HG03135 (cell line): ENCODE results near the gene UVRAG.
A peak's percentile ranks its signal among the peaks of the same experiment; 100 is the strongest.

Source experiments
- ATAC-seq: cut with Tn5 transposase; IDR thresholded peaks from one replicate; pipeline ENCODE4 v1.9.1; 2021; ENCODE audit warnings: mild to moderate bottlenecking, moderate library complexity; ENCODE audit not compliant: unreplicated experiment

The UVRAG gene

DNA sequence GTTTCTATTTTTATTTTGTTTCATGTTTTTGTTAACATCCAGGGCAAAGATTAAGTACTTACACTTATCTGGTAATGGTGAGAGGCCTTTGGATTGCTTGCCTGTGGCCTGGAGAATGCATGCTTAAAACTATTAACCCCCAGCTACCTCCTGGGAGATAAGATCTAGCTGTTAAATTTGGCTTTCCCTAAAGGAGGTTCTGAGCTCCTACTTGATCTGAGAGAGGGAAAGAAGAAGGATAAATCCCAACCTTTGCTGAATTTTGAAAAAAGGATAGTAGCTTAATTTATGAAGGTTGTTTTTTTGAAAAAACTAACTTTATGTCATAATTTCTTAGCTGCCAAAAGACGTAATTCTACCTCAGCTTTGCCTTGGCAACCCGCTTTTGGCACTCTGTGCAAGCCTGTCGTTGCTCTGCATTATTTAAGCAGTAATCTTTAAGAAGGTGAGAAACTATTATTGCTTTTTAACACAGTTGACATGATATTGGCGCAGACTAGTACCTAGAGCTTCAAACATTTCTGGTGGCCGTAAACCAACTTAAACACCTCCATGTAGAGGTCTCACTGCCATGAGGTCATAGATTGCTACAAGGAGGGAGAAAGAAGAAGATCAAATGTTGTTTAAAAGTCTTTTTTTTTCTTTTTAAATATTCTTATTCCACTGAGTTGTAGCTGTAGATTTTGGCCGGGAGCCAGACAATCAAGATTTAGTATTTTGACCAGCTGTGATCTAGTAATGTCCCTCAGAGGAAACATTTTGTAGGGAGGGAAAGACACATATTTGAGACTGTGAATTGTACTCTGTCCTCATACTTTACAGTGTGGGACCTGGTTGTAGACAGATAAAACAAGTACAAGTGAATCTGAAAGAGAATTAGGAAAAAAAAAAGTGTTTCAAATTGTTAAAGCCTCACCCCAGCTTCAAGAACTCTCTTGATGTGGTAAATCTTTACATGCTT lies 316.9 kb downstream of the UVRAG start:
- no peak for ATAC-seq

DNA sequence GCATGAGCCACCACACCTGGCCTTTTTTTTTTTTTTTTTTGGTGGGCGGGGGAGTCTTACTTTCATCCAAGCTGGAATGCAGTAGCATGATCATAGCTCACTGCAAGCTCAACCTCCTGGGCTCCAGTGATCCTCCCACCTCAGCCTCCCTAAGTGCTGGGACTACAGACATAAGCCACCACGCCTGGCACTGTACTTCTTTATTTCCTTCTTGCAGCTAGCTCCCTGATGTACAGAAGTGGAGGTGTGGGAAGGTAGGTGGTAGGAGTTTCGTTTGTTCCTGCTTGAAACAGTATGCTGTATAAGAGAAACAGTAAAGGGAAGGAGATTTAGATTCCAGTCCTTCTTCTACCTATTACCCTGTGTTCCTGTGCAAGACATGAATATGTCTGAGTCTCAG lies 319.2 kb downstream of the UVRAG start:
- ATAC-seq = no peak

DNA sequence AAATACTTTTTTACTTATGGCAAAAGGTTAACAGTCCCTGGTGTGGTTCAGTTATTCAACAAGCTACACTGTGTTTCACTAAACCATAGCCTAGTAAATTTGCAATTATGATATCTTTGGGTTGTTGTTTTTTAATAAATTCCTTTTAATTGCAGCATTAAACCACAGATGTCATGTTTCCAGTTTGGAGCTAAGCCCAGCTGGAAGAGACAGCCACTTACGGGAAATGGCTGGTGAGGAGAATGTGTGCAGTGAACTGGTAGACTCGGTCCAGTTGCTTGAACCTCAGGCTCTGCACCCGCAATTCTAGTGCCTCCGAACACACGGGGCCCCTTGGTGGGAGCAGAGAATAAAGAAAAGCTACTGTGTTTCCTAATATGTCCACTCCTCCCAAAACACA lies 320.5 kb downstream of the UVRAG start:
- ATAC-seq = no peak

DNA sequence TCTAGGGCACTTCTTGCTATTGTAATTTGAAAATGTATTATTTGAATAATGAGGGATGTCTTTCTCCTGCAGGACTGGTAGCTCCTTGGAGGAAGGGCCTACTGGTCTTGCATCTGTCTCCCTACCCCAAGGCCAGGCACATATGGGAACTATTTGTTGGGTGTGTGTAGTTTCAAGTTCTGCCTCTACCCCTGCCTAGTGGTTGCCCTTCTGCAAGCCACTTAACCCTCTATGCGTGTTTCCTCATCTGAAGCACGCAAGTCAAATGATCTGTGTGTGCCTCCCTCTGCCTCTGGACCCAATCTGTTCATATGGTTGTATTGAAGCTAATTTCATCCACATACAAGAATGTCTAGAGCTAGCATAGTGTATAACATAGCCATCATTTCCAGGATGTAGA lies 324.3 kb downstream of the UVRAG start:
- no peak for ATAC-seq

DNA sequence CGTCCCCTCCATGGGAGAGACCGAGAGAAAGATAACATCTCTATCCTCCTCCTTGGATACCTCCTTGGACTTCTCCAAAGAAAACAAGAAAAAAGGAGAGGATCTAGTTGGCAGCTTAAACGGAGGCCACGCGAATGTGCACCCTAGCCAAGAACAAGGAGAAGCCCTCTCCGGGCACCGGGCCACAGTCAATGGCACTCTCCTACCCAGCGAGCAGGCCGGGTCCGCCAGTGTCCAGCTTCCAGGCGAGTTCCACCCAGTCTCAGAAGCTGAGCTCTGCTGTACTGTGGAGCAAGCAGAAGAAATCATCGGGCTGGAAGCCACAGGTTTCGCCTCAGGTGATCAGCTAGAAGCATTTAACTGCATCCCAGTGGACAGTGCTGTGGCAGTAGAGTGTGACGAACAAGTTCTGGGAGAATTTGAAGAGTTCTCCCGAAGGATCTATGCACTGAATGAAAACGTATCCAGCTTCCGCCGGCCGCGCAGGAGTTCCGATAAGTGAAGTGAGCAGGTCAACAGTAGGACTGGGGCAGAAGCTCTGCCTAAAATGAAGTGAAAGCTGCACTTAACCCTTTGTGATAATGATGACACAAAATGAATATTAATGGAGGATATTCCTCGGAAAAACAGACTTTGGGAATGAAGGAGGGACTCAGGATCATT lies 326.0 kb downstream of the UVRAG start:
- no peak for ATAC-seq

DNA sequence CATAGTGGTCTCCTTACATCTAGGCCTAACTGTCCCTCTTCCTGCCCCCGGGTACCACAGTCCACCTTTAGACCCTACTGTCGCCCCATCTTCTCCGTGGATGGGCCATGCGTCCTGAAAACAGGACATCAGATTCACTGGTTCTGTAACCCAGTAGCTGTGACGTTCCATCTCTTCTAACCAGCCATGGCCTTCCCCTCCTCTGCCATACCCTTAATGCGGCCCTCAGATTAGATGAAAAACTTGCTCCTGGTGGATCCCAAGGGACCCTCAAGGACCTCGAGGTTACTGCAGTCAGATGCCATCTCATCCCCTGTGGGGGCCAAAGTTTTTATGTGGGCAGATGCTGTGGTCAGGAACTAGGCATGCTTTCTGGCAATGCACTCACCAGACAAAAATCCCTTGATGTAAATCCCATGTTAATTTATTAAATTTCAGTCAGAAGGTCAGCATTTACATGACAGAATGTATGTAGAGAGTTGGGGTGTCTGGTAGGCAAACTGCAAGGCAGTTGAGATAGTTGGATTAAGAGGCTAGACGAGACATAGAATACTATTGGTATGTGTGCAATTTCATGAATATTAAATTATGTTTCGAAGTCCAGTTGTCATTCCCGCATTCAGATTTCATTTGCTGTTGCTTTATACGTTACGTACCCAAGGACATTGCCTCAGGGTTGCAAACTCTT lies 327.0 kb downstream of the UVRAG start:
- ATAC-seq = no peak

DNA sequence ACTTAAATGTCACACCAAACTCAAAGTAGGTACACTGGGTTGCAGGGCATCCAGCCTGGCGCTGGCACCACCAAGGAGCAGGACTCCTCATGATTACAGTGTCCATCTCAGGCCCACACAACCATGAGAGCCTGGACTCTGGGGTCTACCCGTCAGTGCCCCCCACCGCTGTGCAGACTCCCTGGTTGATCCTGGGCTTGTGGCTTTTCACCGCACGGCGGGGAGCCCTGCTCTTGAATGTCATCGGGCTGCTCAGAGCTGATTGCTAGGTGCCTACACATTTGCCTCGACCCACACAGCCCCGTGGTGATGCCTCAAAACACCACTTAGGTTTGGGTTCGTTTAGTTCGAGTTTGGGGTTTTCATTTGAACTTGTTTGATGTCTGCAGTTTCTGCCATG lies 328.3 kb downstream of the UVRAG start:
- no peak for ATAC-seq

DNA sequence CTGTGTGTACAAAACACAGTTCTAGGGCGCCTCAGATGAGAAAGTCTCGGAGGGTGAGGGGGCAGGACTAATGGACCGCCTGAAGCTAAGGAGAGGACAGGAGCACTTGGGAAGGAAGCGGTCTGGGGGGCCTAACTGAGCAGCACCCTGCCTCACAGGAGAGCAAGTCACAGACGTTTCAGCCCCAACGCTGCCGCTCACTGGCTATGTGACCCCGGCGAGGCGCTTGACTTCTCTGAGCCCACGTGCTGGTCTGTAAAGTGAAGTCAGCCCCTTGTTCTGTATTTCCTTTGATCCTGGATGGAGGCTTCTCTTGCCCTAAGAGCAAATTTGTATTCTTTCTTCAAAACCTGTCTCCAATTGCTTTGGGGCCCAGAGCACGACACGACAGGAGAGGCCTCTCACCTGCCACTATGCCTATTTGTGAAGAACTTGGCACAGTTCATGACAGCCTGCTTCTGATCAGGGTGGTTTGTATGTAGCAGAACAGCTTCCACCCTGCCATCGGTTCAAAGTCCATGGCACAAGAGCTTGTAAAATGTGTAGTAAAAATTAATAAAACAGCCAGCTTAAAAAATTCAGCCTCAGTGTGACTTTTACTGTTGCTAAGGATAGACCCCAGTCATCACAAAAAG lies 332.2 kb downstream of the UVRAG start:
- no peak for ATAC-seq

DNA sequence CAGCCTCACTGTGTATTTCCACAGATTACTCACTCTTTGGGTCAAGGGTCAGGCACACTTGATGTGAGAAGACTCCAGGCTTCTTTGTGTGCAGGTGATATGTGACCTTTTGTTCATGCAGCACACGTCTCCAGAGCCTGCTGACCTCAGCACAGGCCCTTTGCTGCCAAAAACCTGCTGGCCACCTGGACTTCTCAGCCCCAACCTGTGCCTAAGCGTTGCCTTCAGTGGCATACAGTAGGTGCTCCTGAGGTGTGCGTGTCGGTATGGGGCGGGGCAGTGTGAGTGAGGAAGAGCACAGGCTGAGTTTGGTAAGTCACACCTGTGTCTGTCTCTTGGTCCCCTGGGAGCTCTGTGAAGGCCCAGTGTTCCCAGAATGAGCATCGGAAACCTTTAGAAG lies 333.2 kb downstream of the UVRAG start:
- ATAC-seq = no peak

DNA sequence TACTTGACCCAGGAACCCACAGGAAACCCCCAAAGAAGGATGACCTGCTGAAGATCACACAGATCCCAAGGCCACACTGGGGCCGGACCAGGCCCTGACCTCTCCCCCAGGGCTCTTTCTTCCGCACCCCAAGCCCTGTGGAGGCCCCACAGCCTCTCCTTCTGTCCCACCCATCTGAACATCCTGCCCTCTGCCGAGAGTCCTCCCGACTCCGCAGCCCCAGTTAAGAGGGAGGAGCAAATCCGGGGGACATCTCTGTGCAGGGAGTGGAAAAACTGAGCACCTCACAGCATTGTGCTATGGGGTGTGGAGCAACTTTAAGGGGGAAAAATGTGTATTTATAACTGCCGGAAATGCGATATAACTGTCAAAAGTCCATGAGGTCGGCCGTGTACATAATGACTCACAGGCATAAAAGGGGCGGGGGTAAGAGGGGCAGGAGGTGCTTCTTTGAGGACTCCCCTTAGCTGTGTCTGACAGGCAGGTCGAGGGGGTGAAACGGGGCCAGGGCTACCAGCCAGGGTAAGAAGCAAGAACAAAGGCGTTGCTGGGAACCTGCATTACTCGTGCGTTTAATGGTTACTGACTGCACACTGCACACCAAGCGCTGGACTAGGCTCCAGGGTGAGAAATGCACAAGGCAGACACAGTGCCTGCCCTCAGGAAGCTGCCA lies 334.1 kb downstream of the UVRAG start:
- no peak for ATAC-seq

DNA sequence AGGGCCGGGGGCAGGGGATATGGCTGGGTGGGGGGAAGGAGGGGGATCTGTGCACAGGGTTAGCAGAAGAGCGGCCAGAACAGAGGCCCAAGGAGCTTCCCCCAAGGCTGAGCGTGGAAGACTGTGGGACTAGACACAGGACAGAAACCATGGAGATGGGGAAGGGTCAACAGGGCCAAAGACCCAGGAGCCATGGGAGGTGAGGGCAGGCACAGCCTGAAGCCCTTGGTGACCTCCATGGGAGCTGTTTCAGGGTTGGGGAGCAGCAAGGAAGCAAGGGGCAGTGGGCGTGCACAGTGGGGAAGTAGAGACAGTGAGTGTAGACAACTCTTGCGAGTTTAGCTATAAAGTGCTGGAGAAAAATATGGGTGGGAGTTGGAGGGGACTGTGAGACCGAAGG lies 334.7 kb downstream of the UVRAG start:
- ATAC-seq = no peak

DNA sequence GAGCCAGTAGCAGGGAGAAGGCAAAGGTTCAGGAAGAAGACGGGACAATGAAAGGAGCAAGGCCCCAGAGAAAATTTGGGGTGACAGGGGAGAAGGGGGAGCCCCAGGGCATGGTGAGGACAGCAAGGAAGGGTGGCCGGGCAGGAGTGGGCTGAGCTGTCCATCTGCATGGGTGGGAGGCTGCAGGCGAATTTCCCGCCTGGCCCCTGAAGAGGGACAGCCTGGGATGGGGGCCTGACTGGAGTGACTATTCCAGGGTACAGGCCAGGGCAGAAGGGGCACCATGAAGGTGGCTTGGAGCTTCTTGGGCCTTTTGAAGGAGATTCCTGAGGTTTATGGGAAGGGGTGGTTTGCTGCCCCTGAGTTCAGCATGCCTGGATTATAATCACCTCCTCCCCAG lies 335.1 kb downstream of the UVRAG start:
- ATAC-seq = no peak

DNA sequence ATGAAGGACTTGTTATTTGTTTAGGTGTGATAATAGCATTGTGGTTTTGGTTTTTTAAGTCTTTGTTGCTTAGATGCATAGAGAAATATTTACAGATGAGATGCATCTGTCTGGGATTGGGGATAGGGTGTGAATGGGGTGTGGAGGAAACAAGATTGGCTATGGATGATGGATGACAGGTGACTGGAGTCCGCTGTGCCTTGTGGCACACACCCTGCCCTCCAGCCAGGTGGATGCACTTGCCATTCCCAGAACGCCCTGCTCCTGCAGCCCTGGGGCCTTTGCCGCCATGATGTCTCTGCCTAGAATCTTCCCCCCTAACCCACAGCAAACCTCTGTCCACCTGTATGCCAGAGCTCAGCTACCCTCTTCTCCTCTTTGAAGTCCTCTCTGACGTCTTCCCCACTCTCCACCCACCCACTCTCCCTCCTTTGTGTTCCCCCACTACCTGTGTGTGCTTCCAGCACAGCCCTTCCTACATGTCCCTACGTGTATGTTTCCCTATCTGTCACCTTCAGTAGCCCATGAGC lies 336.6 kb downstream of the UVRAG start:
- ATAC-seq = no peak

DNA sequence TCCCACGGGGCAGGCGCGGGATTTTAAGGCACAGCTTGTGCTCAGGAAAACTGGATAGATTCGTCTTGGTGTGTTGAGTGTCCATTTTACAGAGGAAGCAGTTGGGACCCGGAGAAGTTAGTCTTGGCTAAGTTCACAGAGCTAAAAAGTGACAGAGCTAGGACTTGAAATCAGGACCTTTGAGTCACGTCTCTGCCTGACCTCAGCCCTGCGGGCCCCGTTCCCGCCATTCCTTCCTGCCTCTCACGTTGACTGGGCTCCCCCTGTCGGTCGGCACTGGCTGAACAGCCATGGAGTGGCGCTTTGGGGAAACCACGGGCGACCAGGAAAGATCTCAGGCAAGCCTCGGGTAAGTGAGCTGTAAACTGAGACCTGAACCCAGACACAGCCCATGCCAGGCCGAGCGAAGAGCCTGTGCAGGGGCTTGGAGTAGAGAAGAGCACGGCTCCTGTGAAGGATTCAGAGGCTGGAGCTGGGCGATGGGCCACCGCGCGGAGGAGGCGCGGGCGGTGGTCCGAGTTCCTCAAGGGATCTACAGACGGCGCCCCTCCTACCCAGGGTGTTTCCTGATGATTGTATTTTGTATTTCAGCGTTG lies 337.2 kb downstream of the UVRAG start:
- no peak for ATAC-seq

DNA sequence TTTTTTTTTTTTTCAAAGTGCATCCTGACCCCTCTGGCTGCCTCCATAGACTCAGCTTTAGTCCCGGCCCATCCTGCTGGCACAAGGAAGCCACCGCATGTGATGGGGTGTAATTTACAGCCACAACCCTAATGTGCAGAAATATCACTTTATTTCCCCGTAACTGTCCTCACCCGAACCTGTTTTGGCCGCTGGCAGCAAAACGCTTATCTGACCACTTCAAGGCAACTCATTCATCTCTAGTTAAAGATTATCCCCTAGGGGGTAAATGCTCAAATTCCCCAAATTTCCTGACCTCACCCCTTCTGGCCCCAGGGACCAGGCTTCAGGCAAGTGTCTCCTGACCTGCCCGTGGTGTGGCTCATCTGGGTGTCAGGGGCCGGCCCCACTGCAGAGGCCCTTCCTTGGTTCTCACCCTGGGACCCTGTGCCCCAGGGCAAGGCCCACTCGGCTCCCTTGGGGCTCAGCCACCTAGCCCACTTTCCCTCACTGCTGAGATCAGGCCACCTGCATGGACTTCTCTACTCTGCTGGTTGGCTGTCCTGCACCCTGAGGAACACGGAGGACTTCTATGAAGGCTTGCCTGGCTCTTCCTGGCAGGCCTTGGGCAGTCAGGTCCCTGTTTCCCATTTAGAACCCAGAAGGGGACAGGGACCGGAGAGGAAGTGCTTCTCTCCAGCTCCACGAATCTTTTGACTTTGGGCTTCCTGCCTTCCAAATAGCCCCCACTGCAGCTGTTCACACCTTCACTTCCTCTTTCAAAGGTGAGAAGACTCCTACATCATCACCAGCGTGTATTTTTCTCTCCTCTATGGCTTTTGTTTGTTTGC lies 337.9 kb downstream of the UVRAG start:
- peak; percentile 57 for ATAC-seq

DNA sequence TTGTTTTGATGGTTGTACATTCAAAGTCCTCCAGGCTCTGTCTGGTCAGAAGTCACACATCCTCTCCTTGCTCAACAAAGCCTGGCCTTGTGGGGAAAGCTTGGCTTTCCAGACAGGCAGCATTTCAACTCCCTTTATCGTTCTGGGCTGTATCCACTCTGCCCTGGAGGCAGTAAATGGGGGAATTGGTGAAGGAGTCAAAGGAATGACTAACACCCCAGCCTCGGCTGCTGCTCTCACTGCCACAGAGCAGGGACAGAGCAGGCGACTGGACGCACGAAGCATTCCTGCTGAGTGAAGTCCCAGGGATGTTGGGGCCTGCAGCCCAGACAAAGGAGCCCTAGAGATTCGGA lies 338.5 kb downstream of the UVRAG start:
- no peak for ATAC-seq

DNA sequence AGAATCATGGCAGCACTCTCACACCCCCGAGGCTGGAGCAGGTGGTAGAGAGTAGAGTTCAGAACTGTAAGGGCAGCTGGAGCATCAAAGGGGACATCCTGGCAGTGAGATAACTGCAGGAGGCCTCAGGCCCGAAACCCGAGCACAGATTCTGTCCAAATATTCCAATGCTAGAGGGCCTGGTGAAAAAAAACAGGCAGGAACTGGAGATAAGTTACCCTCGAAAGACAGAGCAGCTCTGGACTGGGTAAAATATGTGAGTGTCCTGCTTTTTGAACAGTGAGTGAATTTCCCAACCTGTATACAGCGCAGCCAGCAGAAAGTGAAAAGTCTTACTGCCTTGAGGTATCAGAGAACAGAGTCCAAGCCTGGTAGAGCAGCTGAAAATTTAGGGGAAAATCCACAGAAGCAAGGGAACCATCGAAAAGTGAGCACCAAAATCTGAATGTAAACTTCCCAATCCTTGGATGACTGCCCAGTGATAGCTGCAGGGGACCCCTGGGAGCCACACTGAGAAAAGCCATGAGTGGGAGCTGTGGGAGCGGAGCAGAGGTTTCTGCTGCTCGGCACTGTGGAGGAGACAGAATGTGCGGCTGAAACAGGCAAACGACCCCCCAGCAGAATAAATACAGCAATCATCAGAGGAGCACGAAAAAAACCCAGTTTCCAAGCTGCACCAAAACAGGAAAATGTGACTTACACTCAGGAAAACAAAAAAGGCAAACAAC lies 340.7 kb downstream of the UVRAG start:
- no peak for ATAC-seq

DNA sequence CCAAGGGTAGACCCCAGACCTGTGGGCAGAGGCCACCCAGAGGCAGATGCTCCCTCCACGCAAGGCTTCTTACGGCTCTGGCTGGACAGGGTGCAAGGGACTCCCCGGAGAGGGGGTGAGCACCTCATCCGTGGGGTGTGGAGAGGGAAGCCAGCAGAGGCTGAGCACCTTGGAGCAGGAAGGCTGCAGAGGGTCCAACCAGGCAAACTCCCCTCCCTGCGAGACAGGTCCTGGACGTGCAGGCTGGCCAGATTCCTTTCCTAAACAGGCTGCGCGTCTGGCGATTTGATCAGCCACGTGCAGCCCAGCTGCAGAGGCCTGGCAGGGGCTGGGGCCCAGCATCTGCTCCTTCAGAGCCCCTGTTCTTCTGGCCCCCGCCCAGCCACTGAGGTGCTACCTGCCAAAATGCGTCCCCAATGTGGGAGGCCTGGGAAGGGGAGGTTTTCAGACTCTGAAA lies 342.0 kb downstream of the UVRAG start:
- ATAC-seq = no peak

DNA sequence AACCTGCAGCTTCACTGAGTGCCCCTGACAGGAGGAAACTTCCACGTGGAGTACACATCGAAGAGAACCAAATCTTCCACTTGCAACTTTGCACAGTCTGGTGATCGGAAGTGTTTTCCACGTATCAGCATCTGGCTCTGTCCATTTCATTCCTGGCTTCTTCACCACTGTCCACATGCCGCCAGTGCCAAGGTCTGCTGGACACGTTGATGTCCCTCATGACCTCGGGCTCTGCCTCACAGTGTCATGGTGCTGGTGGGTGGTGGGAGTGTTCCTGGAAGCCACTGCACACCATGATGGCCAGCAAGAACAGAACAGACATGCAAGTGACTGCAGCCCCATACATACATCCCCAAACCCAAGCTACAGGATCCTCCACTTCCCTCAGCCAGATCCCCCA lies 342.9 kb downstream of the UVRAG start:
- no peak for ATAC-seq
